Epidermal melanocyte (primary cell): Measurements from ENCODE around the gene MBD5.

Source experiments
- DNase-seq: peaks from one replicate; pipeline ENCODE4 v3.0.0; 2011; ENCODE audit warnings: low spot score; ENCODE audit not compliant: insufficient read length

The MBD5 gene

DNA sequence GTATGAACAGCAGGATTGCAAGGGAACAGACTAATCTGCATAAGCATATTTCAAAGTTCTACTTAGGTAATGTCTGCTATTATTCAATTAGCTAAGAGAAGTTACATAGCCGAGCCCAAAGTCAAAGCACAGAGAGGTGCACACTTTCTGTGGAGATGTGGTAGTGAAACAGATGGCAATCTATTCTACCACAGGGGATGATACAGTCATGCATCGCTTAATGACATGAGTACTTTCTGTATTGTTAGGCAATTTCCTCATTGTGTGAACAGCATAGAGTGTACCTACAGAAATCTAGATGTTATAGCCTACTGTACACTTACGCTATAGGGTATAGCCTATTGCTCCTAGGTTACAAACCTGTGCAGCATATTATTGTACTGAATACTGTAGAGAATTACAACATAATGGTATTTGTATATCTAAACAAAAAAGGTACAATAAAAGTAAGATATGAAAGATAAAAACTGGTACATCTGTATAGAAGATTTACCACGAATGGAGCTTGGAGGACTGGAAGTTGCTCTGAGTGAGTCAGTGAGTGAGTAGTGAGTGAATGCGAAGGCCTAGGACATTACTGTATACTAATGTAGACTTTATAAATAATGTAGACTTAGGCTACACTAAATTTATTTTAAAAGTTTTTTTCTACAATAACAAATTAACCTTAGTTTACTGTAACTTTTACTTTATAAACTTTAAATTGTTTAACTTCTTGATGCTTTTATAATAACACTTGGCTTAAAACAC is 197.6 kb downstream of the MBD5 start:
- DNase-seq = no peak

DNA sequence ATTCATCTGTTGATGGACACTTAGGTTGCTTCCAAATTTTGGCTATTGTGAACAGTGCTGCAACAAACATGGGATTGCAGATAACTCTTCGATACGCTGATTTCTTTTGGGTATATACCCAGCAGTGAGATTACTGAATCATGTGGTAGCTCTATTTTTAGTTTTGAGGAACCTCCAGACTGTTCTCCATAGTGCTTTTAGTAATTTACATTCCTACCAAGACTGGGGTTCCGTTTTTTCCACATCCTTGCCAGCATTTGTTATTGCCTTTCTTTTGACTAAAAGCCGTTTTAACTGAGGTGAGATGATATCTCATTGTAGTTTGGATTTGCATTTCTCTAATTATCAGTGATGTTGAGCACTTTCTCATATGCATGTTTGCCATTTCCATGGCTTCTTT is 200.3 kb downstream of the MBD5 start:
- no peak for DNase-seq

DNA sequence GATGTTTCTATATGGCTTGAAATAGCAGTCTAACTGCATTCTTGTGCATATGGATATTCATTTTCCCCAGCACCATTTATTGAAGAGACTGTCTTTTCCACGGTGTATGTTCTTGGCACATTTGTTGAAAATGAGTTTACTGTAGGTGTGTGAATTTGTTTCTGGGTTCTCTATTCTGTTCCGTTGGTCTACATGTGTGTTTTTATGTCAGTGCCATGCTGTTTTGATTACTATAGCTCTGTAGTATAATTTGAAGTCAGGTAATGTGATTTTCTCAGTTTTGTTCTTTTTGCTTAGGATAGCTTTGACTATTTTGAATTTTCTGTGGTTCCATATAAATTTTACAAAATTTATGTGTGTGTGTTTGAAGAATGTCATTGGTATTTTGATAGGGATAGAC is 201.0 kb downstream of the MBD5 start:
- no peak for DNase-seq

DNA sequence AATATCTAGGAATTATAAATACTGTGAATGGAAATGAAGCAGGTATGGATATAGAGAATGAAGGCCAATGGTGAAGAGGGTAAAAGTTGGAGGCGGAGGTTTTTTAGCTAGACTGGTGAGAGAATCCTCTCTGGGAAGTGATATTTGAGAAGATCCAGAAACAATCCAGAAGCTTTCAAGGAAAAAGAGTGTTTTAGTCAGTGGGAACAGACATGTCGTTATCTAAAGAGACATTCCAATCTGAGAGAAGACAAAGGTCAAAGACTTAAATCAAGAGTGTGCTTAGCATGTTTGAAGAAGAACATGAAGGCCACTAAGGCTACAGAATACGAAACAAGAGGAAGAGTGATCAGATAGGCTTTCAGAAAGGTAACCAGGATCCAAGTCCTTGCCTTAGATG is 211.0 kb downstream of the MBD5 start:
- no peak for DNase-seq

DNA sequence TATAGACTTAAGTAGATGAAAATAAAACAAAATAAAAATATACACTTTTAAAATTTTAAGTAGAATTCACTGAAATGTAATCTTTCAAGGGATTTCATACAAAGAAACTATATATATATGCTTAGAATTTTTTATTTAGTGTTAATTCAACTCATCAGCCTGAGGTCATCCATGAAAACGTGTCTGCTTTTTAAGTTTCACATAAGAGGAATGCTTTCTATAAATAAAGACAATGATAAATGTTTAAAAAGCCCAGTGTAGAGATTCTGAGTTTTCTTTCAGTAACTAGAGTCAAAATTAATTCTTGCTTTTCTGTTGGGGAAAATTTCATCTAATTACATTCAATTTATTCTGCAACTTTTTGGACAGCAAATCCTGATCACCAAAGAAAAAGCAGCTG is 213.3 kb downstream of the MBD5 start:
- no peak for DNase-seq

DNA sequence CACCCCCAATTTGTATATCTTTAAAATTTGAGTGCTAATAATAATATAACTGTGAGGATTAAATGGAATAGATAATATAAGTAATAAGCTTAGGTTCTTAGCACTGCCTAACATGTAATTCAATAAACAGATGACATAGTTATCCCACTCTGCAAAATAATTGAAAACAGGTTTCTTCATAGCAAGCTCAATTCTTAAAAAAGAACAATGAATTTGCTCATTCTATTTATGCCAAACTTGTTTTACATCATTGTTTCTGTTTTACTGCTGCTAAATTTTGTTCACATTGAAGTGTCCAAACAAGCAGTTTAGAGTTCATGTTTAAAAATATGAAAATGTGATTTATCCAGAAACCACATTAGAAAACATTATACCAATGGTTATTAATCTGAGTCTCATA is 217.0 kb downstream of the MBD5 start:
- DNase-seq = no peak

DNA sequence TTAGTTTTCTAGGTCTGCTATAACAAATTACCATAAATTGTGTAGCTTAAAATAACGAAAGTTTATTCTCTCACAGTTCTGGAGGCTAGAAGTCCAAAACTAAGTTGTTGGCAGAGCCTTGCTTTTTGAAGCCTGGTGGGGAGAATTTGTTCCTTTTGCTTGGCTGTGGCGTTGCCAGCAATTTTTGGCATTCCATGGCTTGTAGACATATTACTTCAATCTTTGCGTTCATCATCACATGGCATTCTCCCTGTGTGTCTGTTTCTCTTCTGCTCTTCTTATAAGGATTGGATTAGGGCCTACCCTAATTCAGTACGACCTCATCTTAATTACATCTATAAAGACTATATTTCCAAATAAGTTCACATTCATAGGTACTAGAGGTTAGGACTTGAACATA is 217.7 kb downstream of the MBD5 start:
- no peak for DNase-seq

DNA sequence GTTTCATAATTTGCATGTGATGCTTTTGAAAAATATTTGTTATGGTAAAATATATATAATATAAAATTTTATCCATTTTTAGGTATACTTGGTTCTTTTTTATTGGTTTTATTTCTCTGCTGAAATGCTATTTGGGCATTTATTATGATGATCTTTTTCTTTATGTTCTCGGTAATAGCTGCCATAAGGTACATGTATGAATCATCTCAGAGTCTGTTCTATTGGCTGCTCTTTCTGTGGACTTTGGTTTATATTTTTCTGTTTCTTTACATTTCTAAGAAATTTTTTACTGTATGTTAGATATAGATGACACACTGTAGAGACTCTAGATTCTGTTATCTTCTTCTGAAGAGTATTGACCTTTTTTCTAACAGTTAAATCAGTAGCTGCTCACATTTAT is 219.9 kb downstream of the MBD5 start:
- no peak for DNase-seq

DNA sequence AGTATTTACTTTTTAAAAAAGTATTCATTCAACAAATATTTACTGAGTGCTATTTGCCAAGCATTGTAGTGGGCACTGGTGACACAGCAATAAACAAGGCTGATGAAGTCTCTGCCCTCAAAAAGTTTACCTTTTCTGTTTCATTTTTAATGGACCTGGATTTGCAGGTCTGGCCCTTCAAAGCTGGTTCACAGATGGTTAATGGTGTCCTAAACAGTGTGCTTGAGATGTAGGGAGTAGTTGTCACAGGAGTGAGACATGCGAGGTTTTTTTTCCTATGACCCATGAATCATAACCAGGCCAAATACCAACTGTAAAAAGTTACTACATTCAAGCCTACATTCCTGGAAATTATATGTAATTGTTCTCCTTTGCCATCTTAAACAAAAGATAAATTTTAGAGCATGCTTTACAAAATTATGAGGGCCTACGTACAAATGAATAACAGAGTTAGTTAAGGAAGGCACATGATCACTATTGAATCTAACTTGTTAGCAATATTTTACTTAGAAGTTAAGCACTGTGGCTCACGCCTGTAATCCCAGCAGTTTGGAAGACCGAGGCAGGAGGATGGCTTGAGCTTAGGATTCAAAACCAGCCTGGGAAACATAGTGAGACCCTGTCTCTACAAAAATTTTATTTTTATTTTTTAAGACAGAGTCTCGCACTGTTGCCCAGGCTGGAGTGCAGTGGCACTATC is 223.9 kb downstream of the MBD5 start:
- DNase-seq = peak; percentile 32

DNA sequence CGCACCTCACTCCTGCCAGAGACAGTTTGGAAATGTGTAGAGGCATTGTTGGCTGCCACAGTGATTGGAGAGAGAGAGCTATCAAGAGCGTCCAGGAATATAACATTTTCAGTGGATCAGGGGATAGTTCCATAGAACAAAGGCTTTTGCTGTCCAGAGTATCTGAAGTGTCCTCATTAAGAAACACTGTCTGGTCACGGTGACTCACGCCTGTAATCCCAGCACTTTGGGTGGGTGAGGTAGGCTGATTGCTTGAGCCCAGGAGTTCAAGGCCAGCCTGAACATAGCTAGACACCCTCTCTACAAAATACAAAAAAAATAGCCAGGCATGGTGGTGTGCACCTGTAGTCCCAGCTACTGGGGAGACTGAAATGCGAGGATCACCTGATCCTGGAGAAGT is 231.1 kb downstream of the MBD5 start:
- no peak for DNase-seq

DNA sequence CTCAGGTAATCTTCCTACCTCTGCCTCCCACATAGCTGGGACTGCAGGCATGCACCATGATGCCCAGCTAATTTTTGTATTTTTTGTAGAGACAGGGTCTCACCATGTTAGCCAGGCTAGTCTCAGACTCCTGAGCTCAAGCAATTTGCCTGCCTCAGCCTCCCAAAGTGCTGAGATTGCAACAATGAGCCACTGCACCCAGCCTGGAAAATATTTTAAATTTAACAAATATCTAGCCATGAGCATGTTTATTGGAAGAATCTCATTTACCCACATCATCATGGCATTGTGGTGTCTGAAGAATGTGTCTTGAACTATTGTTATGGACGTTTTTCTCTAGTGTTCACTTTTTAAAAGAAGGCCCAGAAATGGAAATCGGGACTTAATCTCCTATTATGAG is 231.8 kb downstream of the MBD5 start:
- DNase-seq = no peak

DNA sequence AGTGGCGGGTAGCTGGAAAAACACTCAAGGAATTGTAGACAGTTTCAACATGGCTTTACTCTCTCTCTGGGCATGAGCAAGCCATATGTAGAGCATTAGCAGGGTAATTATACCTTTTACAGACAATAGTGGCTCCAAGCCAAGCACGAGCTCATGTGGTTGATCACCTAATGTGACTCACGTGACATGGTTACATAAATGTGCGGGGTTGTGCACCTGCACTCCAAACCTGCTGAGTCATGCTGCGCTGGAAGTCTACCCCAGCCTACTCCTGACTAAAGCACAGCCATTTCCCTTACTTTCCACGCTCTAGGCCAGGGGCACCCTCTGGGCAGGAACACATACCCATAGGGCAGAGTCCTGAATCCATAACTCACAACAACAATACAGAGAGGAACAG is 232.8 kb downstream of the MBD5 start:
- DNase-seq = no peak

DNA sequence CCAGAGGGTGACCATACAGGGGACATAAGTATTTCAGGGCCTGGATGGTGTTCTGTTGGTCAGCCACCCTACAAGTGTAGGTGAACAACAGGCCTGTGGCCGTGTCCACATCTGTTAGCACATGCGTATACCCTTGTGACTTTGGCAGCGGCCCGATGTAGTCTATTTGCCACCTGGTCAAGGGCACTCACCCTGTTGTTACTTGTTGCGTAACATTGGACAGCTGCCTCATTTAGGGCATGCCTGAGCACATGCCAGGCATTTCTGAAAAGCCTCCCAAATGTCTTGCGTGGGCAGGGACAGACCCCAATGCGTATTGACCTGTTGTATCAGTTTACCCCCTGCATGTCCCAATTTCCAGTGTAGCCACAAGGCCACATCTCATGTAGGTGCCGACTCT is 235.0 kb downstream of the MBD5 start:
- DNase-seq = no peak

DNA sequence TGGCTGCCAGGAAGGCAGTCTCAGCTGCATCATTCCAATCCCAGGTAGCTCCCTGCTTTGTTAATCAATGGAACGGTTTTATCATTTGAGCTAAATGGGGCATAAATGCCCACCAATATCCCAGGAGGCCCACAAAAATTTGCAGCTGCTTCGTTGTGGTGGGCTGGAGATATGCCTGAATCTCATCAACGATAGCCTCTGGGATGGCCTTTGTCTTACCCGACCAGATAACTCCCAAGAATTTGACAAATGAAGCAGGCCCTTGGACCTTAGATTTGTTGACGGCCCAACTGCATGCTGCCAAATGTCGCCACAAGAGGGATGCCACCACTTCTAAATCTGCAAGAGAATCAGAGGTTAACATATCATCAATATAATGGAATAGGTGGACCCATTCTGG is 236.4 kb downstream of the MBD5 start:
- no peak for DNase-seq

DNA sequence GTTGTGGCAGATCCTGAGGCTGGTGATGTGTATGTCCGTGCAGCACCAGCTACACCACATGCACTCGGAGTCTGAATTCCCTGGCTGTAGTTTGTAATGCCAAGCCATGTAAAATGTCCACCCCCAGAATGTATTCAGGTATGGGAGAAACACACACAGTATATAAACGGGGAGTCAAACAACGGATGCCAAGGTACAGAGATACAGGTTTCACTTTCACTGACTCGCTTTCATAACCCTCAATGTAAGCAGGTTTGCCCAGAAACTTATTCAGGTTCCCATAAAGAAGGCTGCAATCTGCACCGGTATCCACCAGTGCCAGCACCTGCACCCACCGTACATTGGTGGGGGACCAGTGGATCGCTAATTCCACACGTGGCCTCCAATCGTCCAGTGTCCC is 237.2 kb downstream of the MBD5 start:
- no peak for DNase-seq

DNA sequence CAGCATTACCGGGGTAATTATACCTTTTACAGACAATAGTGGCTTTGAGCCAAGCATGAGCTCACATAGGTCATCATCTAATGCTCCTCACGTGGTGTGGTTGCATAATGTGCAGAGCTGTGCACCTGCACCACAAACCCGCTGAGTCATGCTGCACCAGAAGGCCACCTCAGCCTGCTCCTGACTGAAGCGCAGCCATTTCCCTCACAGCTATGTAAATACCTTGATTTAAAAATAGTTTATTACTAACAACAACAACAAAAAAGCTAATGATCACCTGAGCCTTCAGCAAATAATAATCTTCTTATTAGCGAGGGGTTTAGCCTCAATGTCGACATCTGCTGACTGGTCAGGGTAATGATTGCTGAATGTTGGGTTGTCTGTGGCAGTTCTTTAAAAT is 238.8 kb downstream of the MBD5 start:
- no peak for DNase-seq

DNA sequence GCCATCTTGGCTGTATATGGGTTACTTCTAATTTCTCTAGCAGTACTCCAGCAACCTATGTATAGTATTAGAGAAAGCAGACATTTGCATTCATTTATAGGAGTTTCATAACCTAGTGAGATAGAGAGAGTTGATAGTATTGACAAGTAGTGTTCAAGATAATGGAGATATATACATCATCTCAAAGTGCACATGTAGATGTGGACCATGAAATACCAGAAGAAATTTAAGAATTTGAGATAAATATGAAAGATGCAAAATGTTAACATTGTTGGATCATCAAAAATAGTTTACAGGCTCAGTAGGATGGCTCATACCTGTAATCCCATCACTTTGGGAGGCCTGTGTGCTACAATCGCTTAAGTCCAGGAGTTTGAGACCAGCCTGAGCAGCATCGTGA is 243.0 kb downstream of the MBD5 start:
- DNase-seq = no peak

DNA sequence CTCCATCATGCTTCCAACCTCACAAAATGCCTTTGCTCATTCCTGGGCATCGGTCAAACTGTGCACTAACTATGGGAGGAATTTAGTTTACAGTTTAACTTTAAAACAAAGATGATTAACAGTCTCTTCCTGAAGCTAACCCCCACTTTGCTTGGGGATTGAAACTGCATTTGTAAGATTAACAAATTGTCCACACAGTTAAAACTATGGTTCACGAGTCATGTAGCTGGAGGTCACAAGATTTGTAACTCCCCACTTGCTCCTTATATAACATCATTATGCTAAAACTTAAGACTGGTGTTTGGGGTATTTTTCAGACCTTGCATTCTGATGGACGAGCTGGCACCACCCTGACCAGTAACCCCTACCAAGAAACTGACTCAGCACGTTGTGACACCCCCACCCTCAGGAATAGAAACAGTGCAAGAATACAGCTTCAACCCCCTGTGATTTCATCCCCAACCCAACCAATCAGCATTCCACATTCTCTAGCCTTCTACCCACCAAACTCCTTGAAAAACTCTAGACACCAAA is 252.3 kb downstream of the MBD5 start:
- DNase-seq = no peak

DNA sequence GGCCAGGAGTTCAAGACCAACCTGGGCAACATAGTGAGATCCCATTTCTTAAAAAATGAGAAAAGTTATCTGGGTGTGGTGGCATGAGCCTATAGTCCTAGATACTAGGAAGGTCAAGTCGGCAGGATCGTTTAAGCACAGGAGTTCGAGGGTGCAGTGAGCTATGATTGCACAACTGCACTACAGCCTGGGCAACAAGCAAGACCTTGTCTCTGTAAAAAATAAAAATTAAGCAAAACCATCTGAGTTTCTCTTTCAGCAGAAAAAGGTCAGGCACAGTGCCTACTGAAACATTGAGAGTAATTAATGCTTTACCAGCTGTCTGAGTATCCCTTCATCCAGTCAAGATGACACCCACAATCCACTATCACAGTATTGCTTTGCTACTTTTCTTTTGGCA is 258.3 kb downstream of the MBD5 start:
- DNase-seq = no peak

DNA sequence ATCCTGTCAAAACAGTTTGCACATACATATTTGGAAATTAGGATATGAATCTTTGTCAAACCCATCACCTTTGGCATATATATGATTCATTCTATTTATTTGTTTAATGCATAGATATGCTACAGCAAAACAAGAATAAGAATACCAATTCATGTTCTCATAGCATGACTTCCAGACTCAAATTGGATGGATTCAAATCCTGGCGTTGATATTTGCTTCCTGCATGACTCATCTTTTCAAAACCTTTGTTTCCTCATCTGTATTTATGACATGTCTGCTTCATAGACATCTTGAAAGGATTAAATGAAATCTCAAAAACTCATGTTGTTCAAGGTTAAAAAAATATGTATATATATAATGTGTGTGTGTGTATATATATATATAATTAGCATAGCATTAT is 261.3 kb downstream of the MBD5 start:
- DNase-seq = no peak

DNA sequence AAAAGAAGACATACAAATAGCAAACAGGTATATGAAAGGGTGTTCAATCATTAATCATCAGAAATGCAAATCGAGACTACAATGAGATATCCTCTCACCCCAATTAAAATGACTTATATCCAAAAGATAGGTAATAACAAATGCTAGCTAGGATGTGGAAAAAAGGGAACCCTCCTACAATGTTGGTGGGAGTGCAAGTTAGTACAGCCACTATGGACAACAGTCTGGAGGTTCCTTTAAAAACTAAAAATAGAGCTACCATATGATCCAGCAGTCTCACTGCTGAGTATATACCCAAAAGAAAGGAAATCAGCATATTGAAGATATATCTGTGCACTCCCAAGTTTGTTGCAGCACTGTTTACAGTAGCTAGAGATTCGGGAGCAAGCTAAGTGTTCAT is 271.5 kb downstream of the MBD5 start:
- DNase-seq = no peak

DNA sequence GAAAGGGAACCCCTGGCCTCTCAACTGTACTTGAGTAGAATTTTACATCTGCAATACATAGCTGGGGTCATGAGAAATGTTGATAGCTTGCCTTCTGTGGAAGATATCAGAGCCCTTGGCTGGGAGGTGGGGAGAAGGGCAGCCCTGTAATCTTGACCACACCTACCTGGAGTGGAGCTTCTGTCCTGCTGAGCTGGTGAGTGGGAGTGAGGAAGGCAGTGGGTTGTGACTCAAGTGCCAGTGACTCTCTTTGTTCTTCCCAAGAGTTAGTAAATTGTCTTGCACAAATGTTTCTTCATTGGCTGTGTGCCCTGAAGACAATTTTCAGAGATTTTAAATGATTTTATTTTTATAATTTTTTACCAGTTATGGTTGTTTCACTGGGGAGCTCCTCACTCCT is 277.3 kb downstream of the MBD5 start:
- no peak for DNase-seq

DNA sequence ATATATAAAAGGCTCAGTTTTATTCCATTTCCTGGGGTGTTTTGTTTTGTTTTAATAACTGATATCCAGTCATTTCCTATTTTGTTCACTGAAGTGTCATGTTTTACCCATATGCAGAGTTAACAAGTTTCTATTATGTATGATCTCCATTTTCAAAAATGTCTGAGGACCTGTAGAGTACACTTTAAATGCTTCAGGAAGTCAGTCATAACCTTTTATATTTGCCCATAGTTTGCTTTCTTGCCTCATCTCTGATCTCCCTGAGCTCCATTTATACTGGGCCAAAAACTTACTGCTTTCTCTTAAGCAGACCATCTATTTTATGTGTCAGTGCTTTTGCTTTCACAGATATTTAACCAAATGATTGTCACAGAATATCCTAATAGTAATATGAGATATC is 278.7 kb downstream of the MBD5 start:
- DNase-seq = no peak
